Heart left ventricle (tissue), 13 donors: ENCODE results near the gene SERPINA5.

ENCODE experiments used
- CTCF ChIP-seq, 12 donors: fragments of 200-600 bp; sonication (generic) in 4 of 12; IDR thresholded peaks; one replicate each; pipeline versions ENCODE4 v1.5.0 to v1.8.0; 2018 to 2022; ENCODE audit warnings: antibody characterized with exemption in 12 of 12, mild to moderate bottlenecking in 5 of 12
- POLR2A ChIP-seq, 2 donors: fragments of 450-650 bp; IDR thresholded peaks; one replicate each; pipeline ENCODE4 v1.6.1; 2017; ENCODE audit warnings: antibody characterized with exemption in 2 of 2, mild to moderate bottlenecking in 2 of 2, moderate library complexity in 2 of 2
- donor health status: ischemic (EF 13 %, LVEDD 7.1; RV severe dilation, severe dysfunction).
- donor health status: DM: no; HTN: yes; CAD: no.
- donor health status: DM: no; HTN: no; CAD: no.
- donor health status: ischemic (EF 25% LVEDD 6.9; RV normal size, moderate dysfunction).
- donor health status: ischemic (EF 25% LVEDD 5.7; RV mildly dilated, moderate dysfunction).
- donor health status: ischemic (EF 35%, LVEDD 5.7; RV mildly dilated, moderate dysfunction).
- donor health status: nonischemic (EF 11% LVEDD 7.7; RV severe dilation, severe dysfunction).
- donor health status: DM: yes; HTN: yes; CAD: no.
- donor health status: PGD.
- donor health status: ischemic (EF 29% LVEDD 5.4; RV normal size, mild dysfunction).
- donor health status: nonischemic (EF 23%, LVEDD 6.1; RV moderate dilation, normal function).

DNA sequence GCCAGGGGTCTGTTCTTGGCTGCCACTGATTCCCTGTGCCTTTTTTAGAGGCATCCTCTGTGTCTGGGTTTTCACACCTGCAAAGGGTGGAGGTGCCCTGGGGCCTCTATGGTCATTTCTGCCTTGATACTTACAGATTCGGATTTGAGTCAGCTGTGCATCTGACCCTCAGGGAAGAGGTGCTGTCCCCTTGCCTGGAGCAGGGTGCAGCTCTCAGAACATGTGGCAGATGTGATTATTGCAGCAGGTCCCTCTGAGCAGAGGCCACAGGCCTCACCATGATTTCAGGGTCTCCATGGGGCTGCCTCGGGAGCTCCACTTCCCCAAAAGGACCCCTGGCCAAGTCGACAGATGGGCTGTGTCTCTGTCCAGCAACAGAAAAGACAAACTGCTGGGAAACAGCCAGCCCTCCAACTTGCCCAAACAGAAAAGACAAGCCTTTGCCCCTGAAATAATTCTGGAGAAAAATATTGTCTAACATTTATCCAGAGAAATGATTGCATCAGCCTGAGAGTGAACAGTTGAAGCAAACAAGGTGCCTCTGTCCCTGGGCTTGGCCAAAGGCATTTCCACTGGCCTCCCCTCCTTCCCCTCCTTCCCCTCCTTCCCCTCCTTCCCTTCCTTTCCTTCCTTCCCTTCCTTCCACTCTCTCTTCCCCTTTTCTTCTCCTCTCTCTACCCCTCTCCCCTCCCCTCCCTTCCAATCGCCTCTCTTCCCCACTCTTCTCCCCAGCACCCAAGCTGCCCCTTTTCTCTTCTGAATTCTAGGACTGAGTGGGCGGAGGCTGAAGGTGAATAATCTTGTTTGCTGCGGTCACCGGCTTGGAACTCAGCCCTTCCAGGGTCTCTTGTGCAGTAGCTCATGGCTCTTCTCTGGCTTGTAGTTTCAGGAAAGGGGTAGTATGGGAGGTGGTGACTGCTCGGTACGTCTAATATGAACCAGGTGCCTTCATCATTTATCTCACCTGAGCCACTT, 31.6 kb downstream of the SERPINA5 start:
- no peak for TF ChIP-seq CTCF (IDR thresholded peaks at IDR 0.05)
- no peak for TF ChIP-seq POLR2A (IDR thresholded peaks at IDR 0.05)
